HUES48 (cell line): ENCODE results near the gene ACTBL2.

Experiments
- H3K27ac ChIP-seq: one replicate; pipeline ENCODE4 v1.7.0; 2013; ENCODE audit warnings: low read depth, low read length, inconsistent platforms
- H3K27me3 ChIP-seq: 2 replicates; pipeline ENCODE4 v1.6.1; 2013; ENCODE audit warnings: mild to moderate bottlenecking, low read length; ENCODE audit not compliant: control insufficient read depth, insufficient read depth
- H3K36me3 ChIP-seq: 2 replicates; pipeline ENCODE4 v1.6.1; 2013; ENCODE audit warnings: low read length; ENCODE audit not compliant: control insufficient read depth, insufficient read depth
- H3K4me1 ChIP-seq: 2 replicates; pipeline ENCODE4 v1.6.1; 2013; ENCODE audit warnings: mild to moderate bottlenecking, low read length; ENCODE audit not compliant: control insufficient read depth, insufficient read depth
- H3K4me3 ChIP-seq: 2 replicates; pipeline ENCODE4 v1.5.1; 2013; ENCODE audit warnings: mild to moderate bottlenecking, low read depth, low read length
- H3K9ac ChIP-seq: 2 replicates; pipeline ENCODE4 v1.6.1; 2013; ENCODE audit warnings: mild to moderate bottlenecking, low read depth, low read length, moderate library complexity
- H3K9me3 ChIP-seq: 2 replicates; pipeline ENCODE4 v1.6.1; 2013; ENCODE audit warnings: low read length; ENCODE audit not compliant: control insufficient read depth, insufficient read depth

ACTBL2 gene

GRCh38 chr5:57458443-57458842 is 24.2 kb downstream of the ACTBL2 start:
- no peaks in the 10 kb centered on the region for H3K9me3 ChIP-seq
- H3K27ac ChIP-seq: no peak overlapping the region
- no peak overlapping the region for H3K9ac ChIP-seq
- no peaks in the 10 kb centered on the region for H3K27me3 ChIP-seq
- H3K4me3 ChIP-seq: no peak overlapping the region
- H3K36me3 ChIP-seq: no peaks in the 10 kb centered on the region
- no peaks in the 10 kb centered on the region for H3K4me1 ChIP-seq

- no peak overlapping the region for H3K9ac ChIP-seq
Measured at GRCh38 chr5:57456531-57457135, 26.0 kb downstream of the ACTBL2 start.

GRCh38 chr5:57455511-57456455 is 26.8 kb downstream of the ACTBL2 start:
- no peaks in the 10 kb centered on the region for H3K4me1 ChIP-seq
- H3K9ac ChIP-seq: no peak overlapping the region
- H3K27ac ChIP-seq: no peak overlapping the region
- no peaks in the 10 kb centered on the region for H3K36me3 ChIP-seq
- no peaks in the 10 kb centered on the region for H3K27me3 ChIP-seq
- no peaks in the 10 kb centered on the region for H3K9me3 ChIP-seq
- H3K4me3 ChIP-seq: no peak overlapping the region

More at GRCh38 chr5:57456531-57457135, 26.0 kb downstream of the ACTBL2 start:
- H3K36me3 ChIP-seq: no peaks in the 10 kb centered on the region
- H3K27me3 ChIP-seq: no peaks in the 10 kb centered on the region
- H3K4me3 ChIP-seq: no peak overlapping the region
- no peaks in the 10 kb centered on the region for H3K4me1 ChIP-seq
- H3K9me3 ChIP-seq: no peaks in the 10 kb centered on the region
- no peak overlapping the region for H3K27ac ChIP-seq

- no peaks in the 10 kb centered on the region for H3K27me3 ChIP-seq
- no peaks in the 10 kb centered on the region for H3K9me3 ChIP-seq
- H3K4me1 ChIP-seq: no peaks in the 10 kb centered on the region
- H3K36me3 ChIP-seq: no peaks in the 10 kb centered on the region
- H3K9ac ChIP-seq: no peak overlapping the region
- no peak overlapping the region for H3K4me3 ChIP-seq
- no peak overlapping the region for H3K27ac ChIP-seq
Measured at GRCh38 chr5:57454896-57455295, 27.7 kb downstream of the ACTBL2 start.

GRCh38 chr5:57453728-57454127 is 28.9 kb downstream of the ACTBL2 start:
- Histone ChIP-seq H3K9ac (no peak overlapping the region), H3K9me3 (no peaks in the 10 kb centered on the region), H3K27me3 (no peaks in the 10 kb centered on the region), H3K4me3 (no peak overlapping the region), H3K4me1 (no peaks in the 10 kb centered on the region), H3K27ac (no peak overlapping the region), H3K36me3 (no peaks in the 10 kb centered on the region)

GRCh38 chr5:57452885-57453284 is 29.7 kb downstream of the ACTBL2 start:
- Histone ChIP-seq H3K27ac (no peak overlapping the region), H3K9me3 (no peaks in the 10 kb centered on the region), H3K36me3 (no peaks in the 10 kb centered on the region), H3K4me3 (no peak overlapping the region), H3K9ac (no peak overlapping the region), H3K27me3 (no peaks in the 10 kb centered on the region), H3K4me1 (no peaks in the 10 kb centered on the region)

- Histone ChIP-seq H3K9ac (no peak overlapping the region), H3K9me3 (no peaks in the 10 kb centered on the region), H3K27me3 (no peaks in the 10 kb centered on the region), H3K4me3 (no peak overlapping the region), H3K36me3 (no peaks in the 10 kb centered on the region), H3K4me1 (no peaks in the 10 kb centered on the region), H3K27ac (no peak overlapping the region)
Measured at GRCh38 chr5:57450991-57451876, 31.4 kb downstream of the ACTBL2 start.

- H3K27ac ChIP-seq: no peak overlapping the region
Measured at GRCh38 chr5:57448751-57449150, 33.9 kb downstream of the ACTBL2 start.

GRCh38 chr5:57448287-57448686 is 34.3 kb downstream of the ACTBL2 start:
- no peaks in the 10 kb centered on the region for H3K4me1 ChIP-seq
- no peak overlapping the region for H3K27ac ChIP-seq
- H3K9me3 ChIP-seq: no peaks in the 10 kb centered on the region
- no peak overlapping the region for H3K9ac ChIP-seq
- no peaks in the 10 kb centered on the region for H3K27me3 ChIP-seq
- H3K36me3 ChIP-seq: no peaks in the 10 kb centered on the region
- H3K4me3 ChIP-seq: no peak overlapping the region

More at GRCh38 chr5:57448751-57449150, 33.9 kb downstream of the ACTBL2 start:
- Histone ChIP-seq H3K9ac (no peak overlapping the region), H3K36me3 (no peaks in the 10 kb centered on the region), H3K9me3 (no peaks in the 10 kb centered on the region), H3K4me1 (no peaks in the 10 kb centered on the region), H3K4me3 (no peak overlapping the region), H3K27me3 (no peaks in the 10 kb centered on the region)

- Histone ChIP-seq H3K4me1 (no peaks in the 10 kb centered on the region), H3K27ac (no peak overlapping the region), H3K36me3 (no peaks in the 10 kb centered on the region), H3K27me3 (no peaks in the 10 kb centered on the region), H3K9ac (no peak overlapping the region), H3K4me3 (no peak overlapping the region), H3K9me3 (no peaks in the 10 kb centered on the region)
Measured at GRCh38 chr5:57447658-57448057, 35.0 kb downstream of the ACTBL2 start.
